K562 (cell line): ENCODE results near the gene PIGQ. TPM values are rescaled to one million over a fixed set of nuclear protein-coding genes. Genes with fewer than 3 reads are reported as not detected.
A peak's percentile ranks its signal among the peaks of the same experiment; 100 is the strongest.

ENCODE experiments used
- ADNP ChIP-seq: fragments of 200-800 bp; sonication (Bioruptor generic); IDR thresholded peaks from 2 replicates; pipeline ENCODE4 v1.6.1; 2016; ENCODE audit warnings: missing genetic modification characterization, missing compliant biosample characterization
- ATF2 ChIP-seq: sonication (generic); formaldehyde crosslinking; IDR thresholded peaks from 2 replicates; pipeline ENCODE4 v1.8.1; 2022; ENCODE audit warnings: missing genetic modification reagents
- ATF6 ChIP-seq: sonication (generic); formaldehyde crosslinking; IDR thresholded peaks from 2 replicates; pipeline ENCODE4 v1.4.0; 2020; ENCODE audit warnings: mild to moderate bottlenecking, missing genetic modification reagents
- HCFC1 ChIP-seq: IDR thresholded peaks from 2 replicates; pipeline ENCODE4 v1.6.1; 2012; ENCODE audit warnings: low read depth, low read length, improper control_type of control experiment
- HMGN3 ChIP-seq: IDR thresholded peaks from 2 replicates; pipeline ENCODE4 v1.6.1; 2011; ENCODE audit warnings: borderline replicate concordance, low read depth, mild to moderate bottlenecking, mixed read lengths, low read length; ENCODE audit not compliant: insufficient read length; ENCODE audit errors: extremely low read depth
- HNRNPUL1 ChIP-seq: fragments of 200-400 bp; formaldehyde crosslinking; IDR thresholded peaks from 2 replicates; pipeline ENCODE4 v1.6.1; 2017; ENCODE audit warnings: low read length
- KLF16 ChIP-seq: IDR thresholded peaks from 2 replicates; pipeline ENCODE4 v1.6.1; 2016; ENCODE audit warnings: antibody characterized with exemption
- PHB ChIP-seq: fragments of 250-450 bp; sonication (Bioruptor Pico); IDR thresholded peaks from 2 replicates; pipeline ENCODE4 v1.5.0; 2021
- RBM15 ChIP-seq: fragments of 200-400 bp; formaldehyde crosslinking; IDR thresholded peaks from 2 replicates; pipeline ENCODE4 v1.6.1; 2018; ENCODE audit warnings: mild to moderate bottlenecking, low read length, moderate library complexity; ENCODE audit not compliant: insufficient read depth
- SNIP1 ChIP-seq: fragments of 450-650 bp; IDR thresholded peaks from 2 replicates; pipeline ENCODE4 v1.7.1; 2017; ENCODE audit warnings: low read depth, mild to moderate bottlenecking
- SREBF1 ChIP-seq: fragments of 150-350 bp; IDR thresholded peaks from 2 replicates; pipeline ENCODE4 v1.6.1; 2014; ENCODE audit warnings: antibody characterized with exemption, low read depth, low read length, borderline replicate concordance
- STAT5B ChIP-seq: fragments of 250-450 bp; sonication (Bioruptor Pico); IDR thresholded peaks from 2 replicates; pipeline ENCODE4 v1.8.0; 2021; ENCODE audit warnings: mild to moderate bottlenecking, inconsistent platforms
- ZBTB7A ChIP-seq: IDR thresholded peaks from 2 replicates; pipeline ENCODE4 v1.6.1; 2011; ENCODE audit warnings: low read depth, mild to moderate bottlenecking, low read length, moderate library complexity, borderline replicate concordance; ENCODE audit not compliant: control insufficient read depth
- ZNF589 ChIP-seq: fragments of 200-800 bp; sonication (Bioruptor generic); IDR thresholded peaks from 2 replicates; pipeline ENCODE4 v1.6.1; 2016; ENCODE audit warnings: low read depth, missing genetic modification characterization, missing compliant biosample characterization
- polyA plus RNA-seq, 8 experiments: library from polyadenylated mRNA; depleted of rRNA in 4 of 8; stranded (reverse) in 5 of 8; unstranded in 3 of 8; fragments of >200 nt; fragmentation: Nextera tagmentation in 2 of 8; fragmentation: Illumina TruSeq in 1 of 8; extraction: Ambion mirVana in 2 of 8; extraction: Trizol in 1 of 8; gene quantifications; 2 replicates each; pipeline versions ENCODE4 v1.2.1 to v1.2.3, GENCODE V29; 2011 to 2014; ENCODE audit warnings: inconsistent platforms in 1 of 8, missing spikeins in 1 of 8
- total RNA-seq, 7 experiments: library from RNA; depleted of rRNA in 6 of 7; stranded (reverse); fragments of >200 nt in 6 of 7; fragmentation: Illumina TruSeq in 2 of 7; extraction: Trizol in 2 of 7; gene quantifications; 2 replicates each; pipeline versions ENCODE4 v1.2.1 to v1.2.3, GENCODE V29; 2011 to 2021; ENCODE audit warnings: low replicate concordance in 1 of 7
- TF ChIP-seq, protein P1 (sequence below): sonication (generic); formaldehyde crosslinking; IDR thresholded peaks from 2 replicates; pipeline ENCODE4 v1.8.0; 2022; ENCODE audit warnings: missing genetic modification reagents, mild to moderate bottlenecking, moderate library complexity, borderline replicate concordance
- TF ChIP-seq, protein P2 (sequence below): fragments of 200-800 bp; sonication (Bioruptor generic); IDR thresholded peaks from 2 replicates; pipeline ENCODE4 v1.6.1; 2016; ENCODE audit warnings: missing genetic modification characterization, missing compliant biosample characterization

The PIGQ gene
- total and polyA plus RNA-seq, 9 of the 15 experiments (the other 6 are each of a cell fraction or from before 2014, with no cell fraction given) = 0.20 to 49.6 (median 11.7) TPM

- TF ChIP-seq ZBTB7A = peak; percentile 38; the same call in 1 of the 2 replicates
- no peak for TF ChIP-seq HNRNPUL1
- TF ChIP-seq, protein P1, sequence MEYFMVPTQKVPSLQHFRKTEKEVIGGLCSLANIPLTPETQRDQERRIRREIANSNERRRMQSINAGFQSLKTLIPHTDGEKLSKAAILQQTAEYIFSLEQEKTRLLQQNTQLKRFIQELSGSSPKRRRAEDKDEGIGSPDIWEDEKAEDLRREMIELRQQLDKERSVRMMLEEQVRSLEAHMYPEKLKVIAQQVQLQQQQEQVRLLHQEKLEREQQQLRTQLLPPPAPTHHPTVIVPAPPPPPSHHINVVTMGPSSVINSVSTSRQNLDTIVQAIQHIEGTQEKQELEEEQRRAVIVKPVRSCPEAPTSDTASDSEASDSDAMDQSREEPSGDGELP (CRISPR knock-in tag) = no peak
- no peak for TF ChIP-seq PHB (CRISPR knock-in tag)
- TF ChIP-seq SNIP1 = no peak
- TF ChIP-seq HMGN3 = peak; percentile 23
- no peak for TF ChIP-seq ATF2
- TF ChIP-seq ADNP = no peak
- TF ChIP-seq RBM15 = no peak
- no peak for TF ChIP-seq SREBF1
- no peak for TF ChIP-seq STAT5B (CRISPR knock-in tag)
- TF ChIP-seq, protein P2, sequence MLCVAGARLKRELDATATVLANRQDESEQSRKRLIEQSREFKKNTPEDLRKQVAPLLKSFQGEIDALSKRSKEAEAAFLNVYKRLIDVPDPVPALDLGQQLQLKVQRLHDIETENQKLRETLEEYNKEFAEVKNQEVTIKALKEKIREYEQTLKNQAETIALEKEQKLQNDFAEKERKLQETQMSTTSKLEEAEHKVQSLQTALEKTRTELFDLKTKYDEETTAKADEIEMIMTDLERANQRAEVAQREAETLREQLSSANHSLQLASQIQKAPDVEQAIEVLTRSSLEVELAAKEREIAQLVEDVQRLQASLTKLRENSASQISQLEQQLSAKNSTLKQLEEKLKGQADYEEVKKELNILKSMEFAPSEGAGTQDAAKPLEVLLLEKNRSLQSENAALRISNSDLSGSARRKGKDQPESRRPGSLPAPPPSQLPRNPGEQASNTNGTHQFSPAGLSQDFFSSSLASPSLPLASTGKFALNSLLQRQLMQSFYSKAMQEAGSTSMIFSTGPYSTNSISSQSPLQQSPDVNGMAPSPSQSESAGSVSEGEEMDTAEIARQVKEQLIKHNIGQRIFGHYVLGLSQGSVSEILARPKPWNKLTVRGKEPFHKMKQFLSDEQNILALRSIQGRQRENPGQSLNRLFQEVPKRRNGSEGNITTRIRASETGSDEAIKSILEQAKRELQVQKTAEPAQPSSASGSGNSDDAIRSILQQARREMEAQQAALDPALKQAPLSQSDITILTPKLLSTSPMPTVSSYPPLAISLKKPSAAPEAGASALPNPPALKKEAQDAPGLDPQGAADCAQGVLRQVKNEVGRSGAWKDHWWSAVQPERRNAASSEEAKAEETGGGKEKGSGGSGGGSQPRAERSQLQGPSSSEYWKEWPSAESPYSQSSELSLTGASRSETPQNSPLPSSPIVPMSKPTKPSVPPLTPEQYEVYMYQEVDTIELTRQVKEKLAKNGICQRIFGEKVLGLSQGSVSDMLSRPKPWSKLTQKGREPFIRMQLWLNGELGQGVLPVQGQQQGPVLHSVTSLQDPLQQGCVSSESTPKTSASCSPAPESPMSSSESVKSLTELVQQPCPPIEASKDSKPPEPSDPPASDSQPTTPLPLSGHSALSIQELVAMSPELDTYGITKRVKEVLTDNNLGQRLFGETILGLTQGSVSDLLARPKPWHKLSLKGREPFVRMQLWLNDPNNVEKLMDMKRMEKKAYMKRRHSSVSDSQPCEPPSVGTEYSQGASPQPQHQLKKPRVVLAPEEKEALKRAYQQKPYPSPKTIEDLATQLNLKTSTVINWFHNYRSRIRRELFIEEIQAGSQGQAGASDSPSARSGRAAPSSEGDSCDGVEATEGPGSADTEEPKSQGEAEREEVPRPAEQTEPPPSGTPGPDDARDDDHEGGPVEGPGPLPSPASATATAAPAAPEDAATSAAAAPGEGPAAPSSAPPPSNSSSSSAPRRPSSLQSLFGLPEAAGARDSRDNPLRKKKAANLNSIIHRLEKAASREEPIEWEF (CRISPR knock-in tag) = peak; percentile 69; the same call in 1 of the 2 replicates
- 0 out of 2 replicates have a peak, but pooled peaks have one; percentile 28 for TF ChIP-seq ZNF589
- peak; percentile 29; the same call in 1 of the 2 replicates for TF ChIP-seq KLF16
- TF ChIP-seq ATF6 (CRISPR knock-in tag) = no peak
- TF ChIP-seq HCFC1 = no peak
Observed at GRCh38 chr16:565419-566330, 4.1 kb upstream of the PIGQ start (continued).
